ENCODE measurements around the gene SPPL3.
"Not testable (repeated sequence)": the region's sequence is repeated elsewhere in the genome, so short reads cannot be mapped to it uniquely, and the experiment has no call there.

The SPPL3 gene

GRCh38 chr12:120917748-120918147 lies 13.6 kb upstream of the SPPL3 start:
- no peak for FAIRE-seq

GRCh38 chr12:120916561-120916960 lies 12.4 kb upstream of the SPPL3 start:
- no peak for FAIRE-seq

DNA sequence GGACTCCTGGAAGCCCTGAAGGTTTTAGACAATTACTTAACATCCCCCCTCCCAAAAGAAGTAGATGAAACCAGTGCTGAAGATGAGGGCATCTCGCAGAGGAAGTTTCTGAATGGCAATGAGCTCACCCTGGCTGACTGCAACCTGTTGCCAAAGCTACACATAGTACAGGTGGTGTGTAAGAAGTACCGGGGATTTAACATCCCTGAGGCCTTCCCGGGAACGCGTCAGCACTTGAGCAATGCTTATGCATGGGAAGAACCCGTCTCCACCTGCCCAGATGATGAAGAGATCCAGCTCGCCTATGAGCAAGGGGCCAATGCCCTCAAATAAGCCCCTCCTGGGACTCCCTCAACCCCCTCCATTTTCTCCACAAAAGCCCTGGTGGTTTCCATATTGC lies 10.6 kb upstream of the SPPL3 start:
- no peak for FAIRE-seq

- no peak for FAIRE-seq
Observed at GRCh38 chr12:120909633-120910298, 5.6 kb upstream of the SPPL3 start.

- FAIRE-seq, result no peak
Observed at GRCh38 chr12:120905856-120906384, 1.8 kb upstream of the SPPL3 start.

DNA sequence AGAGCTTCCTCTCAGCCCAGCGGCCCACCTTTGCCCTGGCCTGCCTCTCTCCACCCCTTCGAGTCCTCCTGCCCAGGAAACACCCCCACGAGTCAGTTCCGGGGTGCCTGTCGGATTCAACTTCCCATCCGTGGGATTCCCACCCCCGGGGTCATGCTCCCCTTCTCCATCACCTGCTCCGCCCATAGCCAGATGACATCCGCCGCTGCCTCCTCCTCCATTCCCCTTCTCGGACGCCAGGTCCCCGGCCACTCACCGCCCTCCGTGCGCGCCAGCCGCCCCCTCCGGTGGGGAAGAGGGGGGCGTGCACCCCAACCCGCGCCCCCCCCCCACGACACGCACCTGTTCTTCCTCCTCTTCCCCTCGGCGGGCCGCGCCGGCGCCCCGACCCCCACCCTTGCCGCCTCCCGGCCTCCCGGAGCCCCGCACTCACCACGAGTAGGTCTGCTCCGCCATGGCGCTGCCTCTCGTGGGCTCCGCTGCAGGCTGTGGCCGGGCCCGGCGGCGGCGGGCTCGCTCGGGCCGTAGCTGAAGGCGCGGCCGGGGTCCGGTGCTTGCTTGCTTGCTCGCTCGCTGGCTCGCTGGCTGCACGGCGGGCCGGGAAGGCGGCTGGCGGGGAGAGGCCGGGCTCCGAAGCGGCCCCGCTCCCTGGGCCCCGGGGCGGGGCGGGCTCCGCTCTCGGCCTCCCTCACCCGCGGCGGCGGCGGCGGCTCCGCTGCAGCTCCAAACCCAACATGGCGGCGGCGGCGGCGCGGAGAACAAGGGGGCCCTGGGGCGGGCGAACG lies 554 bp downstream of the SPPL3 start:
- FAIRE-seq, result no peak

DNA sequence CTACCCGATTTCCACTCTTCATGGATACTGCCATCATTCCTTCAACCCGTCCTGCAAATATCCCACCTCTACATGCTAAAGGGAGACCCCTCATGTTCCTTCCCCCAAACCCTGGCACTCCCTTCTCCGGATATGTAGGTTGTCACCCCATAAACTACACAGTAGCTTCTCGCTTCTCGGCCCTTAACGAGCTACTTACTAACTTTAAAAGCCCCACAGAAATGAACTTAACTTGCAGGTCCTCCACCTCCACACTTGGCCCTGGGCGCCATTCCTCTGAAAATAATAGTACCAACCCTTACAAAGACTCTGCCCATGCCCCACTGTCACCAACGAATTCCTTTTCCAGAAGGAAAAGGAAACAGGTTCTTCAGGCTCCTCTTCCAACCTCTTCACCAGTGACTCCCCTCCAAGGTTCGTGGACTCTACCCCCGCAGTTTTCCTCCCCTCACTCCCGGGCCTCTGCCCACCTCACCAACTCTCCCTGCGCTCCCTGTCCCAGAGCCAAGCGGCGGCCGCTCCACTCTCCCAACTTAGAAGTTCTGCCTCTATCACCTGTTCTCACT lies 1.2 kb downstream of the SPPL3 start:
- FAIRE-seq, result no peak

DNA sequence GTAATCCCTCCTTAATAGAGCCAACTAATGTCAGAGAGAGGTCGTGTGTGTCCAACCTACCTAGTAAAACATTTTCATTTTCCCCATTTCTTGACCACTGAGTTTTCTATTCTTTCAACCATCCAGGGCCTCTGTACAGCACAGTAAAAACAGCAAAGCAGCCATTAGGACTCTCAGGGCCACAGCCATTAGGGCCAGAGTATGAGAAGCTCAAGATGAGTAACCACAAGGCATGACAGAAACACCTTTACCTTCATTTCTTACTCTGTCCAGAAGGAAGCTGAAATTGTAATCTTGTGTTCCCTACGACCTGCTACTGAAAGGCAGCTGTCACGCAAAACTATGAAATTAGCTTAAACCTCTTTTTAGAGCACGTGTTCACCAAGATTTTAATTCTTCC lies 2.3 kb downstream of the SPPL3 start:
- FAIRE-seq, result no peak

- FAIRE-seq, result not testable (repeated sequence)
Observed at GRCh38 chr12:120901101-120901500, 3.1 kb downstream of the SPPL3 start.

DNA sequence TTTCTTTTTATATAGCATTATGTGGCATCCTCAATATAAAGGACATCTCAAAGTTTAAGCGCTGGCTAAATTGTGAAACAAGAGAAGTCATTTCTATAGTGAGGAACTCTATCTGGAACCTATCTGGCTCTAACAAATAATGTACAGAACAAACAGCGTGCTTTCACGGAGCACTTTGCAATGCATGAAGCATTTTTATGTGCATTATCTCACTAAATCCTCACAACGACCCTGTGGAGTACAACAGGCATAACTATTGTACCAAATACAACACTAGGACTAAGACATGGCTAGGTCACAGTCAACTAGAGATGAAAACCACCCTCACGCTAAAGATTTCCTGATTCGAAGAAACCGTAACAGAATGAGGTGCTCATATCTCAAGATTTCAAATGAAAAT lies 8.6 kb downstream of the SPPL3 start:
- FAIRE-seq, result no peak

DNA sequence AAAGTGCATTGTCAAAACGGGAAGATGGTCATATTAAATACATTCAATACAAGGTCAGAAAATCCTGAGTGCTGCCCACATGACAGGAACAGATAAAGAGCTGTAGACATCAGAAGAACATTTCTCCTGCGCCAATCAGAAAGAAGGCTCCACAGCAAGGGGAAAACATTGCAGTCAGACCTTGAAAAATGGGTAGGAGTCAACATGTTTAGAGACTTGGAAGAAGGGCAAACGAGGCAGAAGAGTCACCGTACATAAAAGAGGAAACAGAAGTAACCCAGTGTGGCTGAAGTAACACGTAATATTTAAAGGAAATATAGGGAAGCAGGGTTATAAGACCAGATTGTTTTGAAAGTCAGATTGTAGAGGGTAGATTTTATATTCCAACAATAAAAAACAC lies 11.9 kb downstream of the SPPL3 start:
- FAIRE-seq, result no peak

DNA sequence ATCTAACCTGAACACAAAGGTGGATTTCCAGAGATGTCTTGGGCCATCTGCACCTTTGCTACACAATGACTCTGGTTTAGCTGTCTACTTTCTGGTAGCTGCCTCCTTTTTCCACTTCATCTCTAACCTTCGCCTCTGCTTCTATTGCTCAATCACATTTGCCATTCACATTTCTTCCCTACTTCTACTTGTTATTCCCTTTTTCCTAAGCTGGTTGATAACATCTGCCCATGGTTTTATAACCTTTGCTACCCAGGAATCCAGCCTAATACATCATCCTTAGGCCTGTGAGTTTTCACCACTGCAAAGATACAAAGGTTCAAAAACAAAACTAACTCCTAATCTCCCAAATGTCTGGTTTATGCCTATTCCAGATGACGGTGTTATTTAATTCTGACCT lies 13.2 kb downstream of the SPPL3 start:
- no peak for FAIRE-seq

DNA sequence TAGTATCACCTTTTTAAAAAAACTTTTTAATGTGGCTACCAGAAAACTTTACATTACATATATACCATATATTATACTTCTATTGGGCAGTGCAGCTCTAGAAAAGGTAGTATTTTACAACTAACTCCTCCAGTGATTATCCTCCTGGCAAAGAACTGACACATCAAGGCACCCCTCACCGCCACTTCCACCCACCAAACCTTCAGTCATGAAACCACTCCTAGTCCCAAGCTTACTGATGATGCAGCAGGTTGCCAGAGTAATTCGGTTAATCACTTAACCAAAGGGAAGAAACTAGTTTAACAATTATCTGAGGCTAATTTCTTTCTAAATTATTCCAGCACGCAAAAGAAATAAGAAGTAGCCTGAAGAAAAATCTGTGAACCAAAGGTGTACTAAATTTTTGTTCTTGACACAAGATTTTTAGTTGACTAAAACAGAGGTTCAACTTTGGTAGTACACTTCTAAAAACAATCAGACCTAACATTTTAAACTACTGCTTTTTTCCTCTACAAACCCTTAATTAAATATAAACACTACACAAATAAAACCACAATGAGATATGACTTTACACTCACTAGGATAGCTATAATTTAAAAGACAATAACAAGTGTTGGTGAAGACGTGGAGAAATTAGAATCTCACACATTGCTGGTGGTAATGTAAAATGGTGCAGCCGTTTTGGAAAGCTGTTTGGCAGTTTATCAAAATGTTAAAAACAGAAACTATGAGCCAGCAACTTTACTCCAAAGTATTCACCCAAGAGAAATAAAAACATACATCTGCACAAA lies 16.7 kb downstream of the SPPL3 start:
- no peak for FAIRE-seq

DNA sequence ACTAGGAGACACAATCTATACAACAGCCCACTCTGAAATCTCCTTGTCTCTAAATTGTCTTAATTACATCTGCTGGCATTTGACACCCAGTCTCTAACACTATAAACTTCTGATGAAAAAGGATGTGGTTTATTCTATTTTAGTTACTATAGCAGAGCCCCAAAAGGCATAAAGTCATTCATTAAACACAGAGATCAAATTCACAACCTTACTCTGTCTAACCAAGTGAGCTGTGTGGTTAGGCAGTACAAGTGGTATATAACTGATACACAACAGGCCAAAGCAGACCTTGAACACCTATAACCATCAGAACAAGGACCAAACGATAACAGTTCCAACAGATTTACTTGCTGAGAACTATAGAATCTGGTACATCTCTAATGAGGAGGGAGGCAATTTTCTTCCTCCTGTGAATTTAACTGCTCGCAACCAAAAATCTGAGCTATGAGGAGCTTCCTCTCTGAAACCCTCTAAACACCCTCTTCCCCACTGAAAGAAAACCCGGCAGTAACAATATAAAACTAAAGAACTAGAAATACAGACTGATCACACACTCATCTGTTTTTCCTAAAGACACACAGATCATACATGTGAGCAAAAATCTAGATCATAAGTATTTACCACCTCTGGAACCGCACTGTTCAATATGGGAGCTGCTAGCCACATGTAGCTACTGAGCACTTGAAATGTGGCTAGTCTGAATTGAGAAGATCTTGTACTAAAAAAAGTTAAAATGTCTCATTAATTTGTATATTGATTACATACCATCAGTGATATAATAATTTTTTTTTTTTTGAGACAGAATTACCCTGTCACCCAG lies 17.7 kb downstream of the SPPL3 start:
- FAIRE-seq, result no peak

- no peak for FAIRE-seq
Observed at GRCh38 chr12:120885521-120885920, 18.6 kb downstream of the SPPL3 start.

DNA sequence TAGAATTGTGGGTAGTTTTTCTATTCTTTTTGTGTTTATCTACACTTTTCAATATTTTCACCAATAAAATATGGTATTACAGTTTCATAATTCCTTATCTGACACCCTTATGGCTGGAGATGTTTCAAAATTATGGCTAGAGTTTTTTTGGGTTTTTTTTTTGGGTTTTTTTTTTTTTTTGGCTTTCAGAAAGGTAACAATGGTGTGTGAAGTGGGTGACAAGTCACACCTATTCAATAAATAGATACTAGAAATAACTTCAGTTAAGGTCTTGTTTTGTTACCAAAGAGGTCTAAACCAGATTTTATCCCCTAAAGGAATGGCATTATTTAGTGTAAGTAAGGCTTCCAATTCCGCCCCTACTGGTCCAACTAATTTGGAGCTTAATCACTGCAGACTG lies 19.5 kb downstream of the SPPL3 start:
- no peak for FAIRE-seq

GRCh38 chr12:120882055-120882555 lies 22.1 kb downstream of the SPPL3 start:
- FAIRE-seq, result no peak

DNA sequence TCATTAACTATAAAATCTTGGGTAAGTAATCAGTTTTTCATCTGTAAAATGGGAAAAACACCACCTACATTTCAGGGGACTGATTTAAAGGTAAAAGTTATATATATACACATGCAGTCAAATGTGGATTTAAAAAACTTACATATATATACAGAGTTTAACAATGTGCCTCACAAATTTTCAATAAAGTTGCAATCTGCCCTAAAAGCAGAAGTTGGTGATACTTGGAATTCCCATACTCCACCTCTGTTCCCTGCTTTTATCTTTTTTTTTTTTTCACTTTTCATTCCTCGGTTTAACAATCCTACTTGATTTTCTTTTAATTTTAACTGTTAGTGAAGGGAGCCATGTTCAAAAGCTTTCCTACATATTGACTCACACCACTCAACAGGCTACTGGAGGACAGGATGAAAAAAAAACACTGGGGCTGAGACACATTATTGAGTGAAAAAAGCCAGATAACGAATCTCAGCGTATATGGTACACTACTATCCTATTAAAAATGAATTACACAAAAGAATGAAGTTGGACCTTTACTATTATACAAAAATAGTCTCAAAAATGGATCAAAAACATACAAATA lies 24.3 kb downstream of the SPPL3 start:
- FAIRE-seq, result no peak

DNA sequence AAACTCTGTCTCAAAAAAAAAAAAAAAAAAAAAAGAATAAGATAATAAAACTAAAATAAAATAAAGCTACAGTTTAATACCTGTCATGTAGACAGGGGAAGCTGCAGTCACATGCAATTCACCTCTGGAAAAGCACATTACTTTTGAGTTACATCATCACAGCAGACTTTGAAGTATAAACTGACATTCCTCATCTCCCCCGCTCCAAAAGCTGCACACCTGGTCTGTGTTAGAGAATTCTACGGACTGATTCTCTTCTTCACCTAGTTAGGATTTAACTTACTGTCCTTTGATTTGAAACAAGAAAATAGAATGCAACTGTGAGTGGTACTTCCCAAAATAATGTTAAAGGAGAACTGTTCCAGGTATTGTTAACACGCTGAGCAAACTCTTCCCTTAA lies 25.1 kb downstream of the SPPL3 start:
- no peak for FAIRE-seq

DNA sequence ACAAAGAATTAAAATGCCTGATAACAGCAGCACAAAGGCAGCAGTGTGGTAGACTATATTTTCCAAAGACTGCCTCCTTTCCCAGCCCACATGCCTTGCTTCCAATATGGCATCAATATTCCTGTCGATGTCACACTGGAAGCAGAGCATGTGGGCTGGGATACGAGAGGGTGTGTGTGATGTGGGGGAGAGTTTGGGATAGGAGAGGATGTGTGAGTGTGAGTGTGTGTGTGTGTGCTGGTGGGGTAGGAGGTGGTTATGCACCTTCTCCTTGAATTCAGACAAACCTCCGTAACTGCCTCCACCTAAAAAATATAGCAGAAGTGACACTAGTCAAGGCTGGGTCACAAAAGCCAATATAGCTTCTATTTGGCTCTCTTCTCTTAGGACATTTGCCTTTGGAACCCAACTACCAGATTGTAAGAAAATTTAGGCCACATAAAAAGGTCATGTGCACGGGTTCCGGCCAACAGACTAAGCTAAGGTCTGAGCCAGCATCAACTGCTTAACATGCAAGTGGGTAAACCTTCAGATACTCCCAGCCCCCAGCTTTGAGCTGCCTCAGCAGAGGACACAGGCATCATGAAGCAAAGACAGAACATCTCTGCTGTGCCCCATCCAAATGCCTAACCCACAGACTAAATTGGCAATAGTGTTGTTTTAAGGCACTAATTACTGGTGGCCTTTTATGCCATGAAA lies 29.5 kb downstream of the SPPL3 start:
- FAIRE-seq, result no peak

- FAIRE-seq, result peak; percentile 8
Observed at GRCh38 chr12:120873226-120873625, 30.9 kb downstream of the SPPL3 start.
